Measurements from ENCODE around the gene BTBD9. TPM values are rescaled to one million over a fixed set of nuclear protein-coding genes. Genes with fewer than 3 reads are reported as not detected.

BTBD9 gene
- total RNA-seq, 3 donors from 2014 or later: 12.8 to 25.5 (median 19.0) TPM

DNA sequence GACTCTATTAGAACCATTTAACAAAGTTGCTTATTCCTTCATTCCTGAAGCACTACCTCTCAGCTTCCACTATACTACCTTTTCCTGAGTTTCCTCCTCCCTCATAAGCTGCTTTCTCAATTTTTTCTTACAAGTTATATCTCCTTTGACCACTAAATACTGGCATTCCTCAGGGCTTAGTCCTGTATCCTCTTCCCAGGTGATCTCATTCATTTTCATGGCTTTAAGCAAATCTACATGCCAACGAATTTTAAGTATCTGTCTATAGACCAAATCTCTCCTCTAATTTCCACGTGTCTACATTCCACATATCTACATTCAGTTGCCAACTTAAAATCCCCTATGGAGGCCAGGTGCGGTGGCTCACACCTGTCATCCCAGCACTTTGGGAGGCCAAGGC, 134.7 kb downstream of the BTBD9 start:
- Histone ChIP-seq H3K4me3 (no peak overlapping the region), H3K4me1 (no peaks in the 10 kb centered on the region), H3K36me3 (no peaks in the 10 kb centered on the region), H3K9me3 (no peaks in the 10 kb centered on the region), H3K27me3 (no peaks in the 10 kb centered on the region), H3K27ac (no peak overlapping the region)
- DNase-seq (ENCODE audit: low spot score in 2 of 2): no peak
- no peak for TF ChIP-seq POLR2A (IDR thresholded peaks at IDR 0.05)
- TF ChIP-seq POLR2AphosphoS5 (IDR thresholded peaks at IDR 0.05): no peak
- TF ChIP-seq CTCF (IDR thresholded peaks at IDR 0.05): no peak
- intact Hi-C loops (cut with DNase I; ENCODE audit: low total_unique reads): no loop called here

- H3K27me3 ChIP-seq: no peaks in the 10 kb centered on the region
- H3K36me3 ChIP-seq: no peaks in the 10 kb centered on the region
- H3K4me3 ChIP-seq: no peak overlapping the region
- DNase-seq (ENCODE audit: low spot score in 2 of 2): no peak
- TF ChIP-seq POLR2A (IDR thresholded peaks at IDR 0.05) (no peak), CTCF (IDR thresholded peaks at IDR 0.05) (no peak), POLR2AphosphoS5 (IDR thresholded peaks at IDR 0.05) (no peak)
- H3K27ac ChIP-seq: no peak overlapping the region
- H3K9me3 ChIP-seq: no peaks in the 10 kb centered on the region
- intact Hi-C loops (cut with DNase I; ENCODE audit: low total_unique reads): no loop called here
- no peaks in the 10 kb centered on the region for H3K4me1 ChIP-seq
Observed at GRCh38 chr6:38503960-38504682, 135.6 kb downstream of the BTBD9 start.

DNA sequence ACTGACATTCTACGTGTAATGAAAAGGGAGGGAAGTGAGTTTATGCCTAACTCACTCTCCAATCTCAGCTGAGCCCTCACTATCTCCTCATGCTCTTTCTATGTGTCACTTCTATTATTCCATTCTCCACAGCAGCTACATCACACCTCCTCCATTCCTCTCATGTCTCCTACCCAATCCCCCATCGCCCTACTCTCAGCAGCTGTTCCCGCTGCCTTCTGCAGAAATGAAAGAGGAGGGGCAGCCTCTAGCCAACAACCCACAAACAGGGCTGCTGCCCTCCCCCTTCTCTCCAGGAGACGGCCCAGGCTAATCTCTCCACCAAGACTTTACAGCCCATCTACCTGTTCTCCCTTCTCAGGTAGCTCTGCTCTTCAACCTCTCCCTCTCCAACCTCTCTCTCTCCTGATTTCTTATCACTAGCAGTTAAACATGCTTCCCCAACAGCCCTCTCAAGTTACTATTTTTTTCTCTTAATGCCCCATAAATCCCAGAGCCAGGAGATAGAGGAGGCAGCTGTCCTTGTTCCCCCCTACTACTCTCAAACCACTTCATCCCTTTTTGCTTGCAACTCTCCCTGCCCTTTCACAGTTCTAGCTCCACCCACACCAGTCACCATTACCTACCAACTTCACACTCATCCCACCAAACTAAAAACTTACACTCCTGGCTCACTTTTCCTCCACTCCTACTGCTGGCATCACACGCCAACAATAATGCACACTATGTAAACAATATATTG, 136.5 kb downstream of the BTBD9 start:
- no peaks in the 10 kb centered on the region for H3K27me3 ChIP-seq
- H3K27ac ChIP-seq: no peak overlapping the region
- H3K36me3 ChIP-seq: no peaks in the 10 kb centered on the region
- TF ChIP-seq CTCF (IDR thresholded peaks at IDR 0.05) (no peak), POLR2A (IDR thresholded peaks at IDR 0.05) (no peak)
- intact Hi-C loops (cut with DNase I; ENCODE audit: low total_unique reads): no loop called here
- H3K4me1 ChIP-seq: no peaks in the 10 kb centered on the region
- no peak overlapping the region for H3K4me3 ChIP-seq
- no peak for DNase-seq (ENCODE audit: low spot score in 2 of 2)
- H3K9me3 ChIP-seq: no peaks in the 10 kb centered on the region

DNA sequence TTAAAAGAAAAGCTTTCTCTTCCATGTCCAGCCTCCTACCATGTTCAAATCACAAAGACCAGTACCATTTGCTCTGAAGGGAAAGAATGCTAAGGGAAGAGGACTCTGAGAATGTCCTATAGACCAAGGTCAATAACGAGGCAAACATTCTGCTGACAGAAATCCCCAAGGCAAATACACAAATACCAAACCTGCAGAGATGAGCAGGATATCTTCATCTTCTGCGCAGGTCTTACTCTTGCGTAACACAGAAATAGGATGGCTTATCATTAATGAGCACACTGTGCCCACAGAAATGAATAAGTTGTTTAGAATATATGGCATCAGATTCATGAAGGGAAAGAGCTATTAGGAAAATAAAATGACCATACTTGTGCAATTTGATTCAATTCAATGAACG, 137.3 kb downstream of the BTBD9 start:
- TF ChIP-seq CTCF (IDR thresholded peaks at IDR 0.05) (no peak), POLR2A (IDR thresholded peaks at IDR 0.05) (no peak), POLR2AphosphoS5 (IDR thresholded peaks at IDR 0.05) (no peak)
- Histone ChIP-seq H3K27ac (no peak overlapping the region), H3K36me3 (no peaks in the 10 kb centered on the region), H3K9me3 (no peaks in the 10 kb centered on the region), H3K4me3 (no peak overlapping the region), H3K27me3 (no peaks in the 10 kb centered on the region), H3K4me1 (no peaks in the 10 kb centered on the region)
- intact Hi-C loops (cut with DNase I; ENCODE audit: low total_unique reads): no loop called here
- no peak for DNase-seq (ENCODE audit: low spot score in 2 of 2)

GRCh38 chr6:38501931-38502330, 137.8 kb downstream of the BTBD9 start:
- H3K4me3 ChIP-seq: no peak overlapping the region

More at GRCh38 chr6:38501931-38502330, 137.8 kb downstream of the BTBD9 start:
- H3K27ac ChIP-seq: no peak overlapping the region
- intact Hi-C loops (cut with DNase I; ENCODE audit: low total_unique reads): no loop called here
- TF ChIP-seq POLR2A (IDR thresholded peaks at IDR 0.05) (no peak), CTCF (IDR thresholded peaks at IDR 0.05) (no peak), POLR2AphosphoS5 (IDR thresholded peaks at IDR 0.05) (no peak)
- no peaks in the 10 kb centered on the region for H3K27me3 ChIP-seq
- no peak for DNase-seq (ENCODE audit: low spot score in 2 of 2)
- no peaks in the 10 kb centered on the region for H3K36me3 ChIP-seq
- H3K4me1 ChIP-seq: no peaks in the 10 kb centered on the region
- H3K9me3 ChIP-seq: no peaks in the 10 kb centered on the region
